CD1c-positive myeloid dendritic cell (primary cell): ENCODE results near the gene NLRP4.

Source experiments
- DNase-seq: peaks from one replicate; pipeline ENCODE4 v3.0.0-alpha.2; 2016; ENCODE audit errors: extremely low spot score

Gene NLRP4, protein sequence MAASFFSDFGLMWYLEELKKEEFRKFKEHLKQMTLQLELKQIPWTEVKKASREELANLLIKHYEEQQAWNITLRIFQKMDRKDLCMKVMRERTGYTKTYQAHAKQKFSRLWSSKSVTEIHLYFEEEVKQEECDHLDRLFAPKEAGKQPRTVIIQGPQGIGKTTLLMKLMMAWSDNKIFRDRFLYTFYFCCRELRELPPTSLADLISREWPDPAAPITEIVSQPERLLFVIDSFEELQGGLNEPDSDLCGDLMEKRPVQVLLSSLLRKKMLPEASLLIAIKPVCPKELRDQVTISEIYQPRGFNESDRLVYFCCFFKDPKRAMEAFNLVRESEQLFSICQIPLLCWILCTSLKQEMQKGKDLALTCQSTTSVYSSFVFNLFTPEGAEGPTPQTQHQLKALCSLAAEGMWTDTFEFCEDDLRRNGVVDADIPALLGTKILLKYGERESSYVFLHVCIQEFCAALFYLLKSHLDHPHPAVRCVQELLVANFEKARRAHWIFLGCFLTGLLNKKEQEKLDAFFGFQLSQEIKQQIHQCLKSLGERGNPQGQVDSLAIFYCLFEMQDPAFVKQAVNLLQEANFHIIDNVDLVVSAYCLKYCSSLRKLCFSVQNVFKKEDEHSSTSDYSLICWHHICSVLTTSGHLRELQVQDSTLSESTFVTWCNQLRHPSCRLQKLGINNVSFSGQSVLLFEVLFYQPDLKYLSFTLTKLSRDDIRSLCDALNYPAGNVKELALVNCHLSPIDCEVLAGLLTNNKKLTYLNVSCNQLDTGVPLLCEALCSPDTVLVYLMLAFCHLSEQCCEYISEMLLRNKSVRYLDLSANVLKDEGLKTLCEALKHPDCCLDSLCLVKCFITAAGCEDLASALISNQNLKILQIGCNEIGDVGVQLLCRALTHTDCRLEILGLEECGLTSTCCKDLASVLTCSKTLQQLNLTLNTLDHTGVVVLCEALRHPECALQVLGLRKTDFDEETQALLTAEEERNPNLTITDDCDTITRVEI

DNA sequence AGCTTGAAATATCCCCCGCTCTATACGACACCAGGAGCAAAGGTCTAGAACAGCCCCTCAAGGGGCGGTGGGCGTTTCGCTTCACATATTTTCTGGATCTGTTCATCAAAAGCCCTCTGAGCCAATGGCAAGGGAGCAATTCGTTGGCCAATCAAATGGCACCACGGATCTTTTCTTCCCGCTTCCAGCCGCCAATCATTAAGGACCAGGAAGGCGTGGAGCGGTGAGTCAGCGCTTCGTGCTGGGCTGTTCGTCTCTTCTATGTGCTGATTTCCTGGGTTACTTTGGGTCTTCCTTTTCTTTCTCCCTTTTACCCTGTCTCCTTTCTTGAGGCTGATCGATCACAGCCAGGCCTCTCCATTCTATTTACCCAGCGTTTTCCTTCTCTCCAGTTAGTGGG is at the start of gene NLRP4:
NLRP4 (plus strand) TSS at position 201 of the 400 bp plus-strand sequence. CDS start 15,541 bp downstream, outside the sequence.
- DNase-seq = no peak

DNA sequence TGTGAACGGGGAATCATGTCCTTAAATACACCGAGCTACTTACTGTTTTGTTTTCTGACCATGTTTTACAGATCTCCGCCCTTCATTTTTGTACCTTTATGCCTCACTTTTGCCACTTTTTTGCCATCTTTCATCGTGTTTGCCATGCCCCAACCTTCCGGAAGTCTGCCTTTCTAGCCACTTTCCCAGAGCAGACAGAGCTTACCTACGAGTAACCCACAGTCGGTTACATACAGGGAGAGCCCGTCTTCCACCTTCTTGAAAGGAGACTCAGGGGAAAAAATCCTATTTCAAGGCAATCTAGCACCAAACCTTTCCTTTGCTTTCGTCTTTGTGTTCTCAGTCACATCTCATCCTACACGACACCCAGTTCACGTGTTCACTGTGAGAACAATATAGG is 41.3 kb upstream of the NLRP4 start:
- DNase-seq = no peak

DNA sequence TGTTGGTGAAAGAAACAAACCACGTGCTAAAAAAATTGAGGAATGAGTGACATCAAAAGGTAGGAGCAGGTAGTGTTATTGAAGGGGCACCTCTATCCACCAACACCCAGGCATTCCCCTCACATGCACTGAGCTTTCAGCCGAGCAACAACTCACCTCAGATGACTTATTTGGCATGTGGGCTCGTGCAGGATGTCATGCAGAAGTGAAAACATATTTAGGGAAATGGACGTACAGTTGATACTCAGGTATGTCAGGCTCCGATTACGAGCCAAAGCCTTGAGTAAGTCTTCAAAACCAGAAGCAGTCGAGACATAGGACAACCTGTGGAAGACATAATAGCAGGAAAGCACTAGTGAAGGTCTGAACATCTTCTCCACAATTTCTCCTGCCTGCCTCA is 34.9 kb upstream of the NLRP4 start:
- no peak for DNase-seq

DNA sequence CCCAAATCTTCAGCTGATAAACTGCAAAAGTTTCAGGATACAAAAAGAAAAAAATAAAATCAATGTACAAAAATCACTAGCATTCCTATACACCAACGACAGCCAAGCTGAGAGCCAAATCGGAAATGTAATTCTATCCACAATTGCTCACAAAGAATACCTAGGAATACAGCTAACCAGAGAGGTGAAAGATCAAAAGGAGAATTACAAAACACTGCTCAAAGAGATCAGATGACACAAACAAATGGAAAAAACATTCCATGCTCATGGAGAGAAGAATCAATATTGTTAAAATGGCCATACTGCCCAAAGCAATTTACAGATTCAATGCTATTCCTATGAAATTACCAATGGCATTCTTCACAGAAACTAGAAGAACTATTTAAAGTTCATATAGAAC is 34.1 kb upstream of the NLRP4 start:
- no peak for DNase-seq

DNA sequence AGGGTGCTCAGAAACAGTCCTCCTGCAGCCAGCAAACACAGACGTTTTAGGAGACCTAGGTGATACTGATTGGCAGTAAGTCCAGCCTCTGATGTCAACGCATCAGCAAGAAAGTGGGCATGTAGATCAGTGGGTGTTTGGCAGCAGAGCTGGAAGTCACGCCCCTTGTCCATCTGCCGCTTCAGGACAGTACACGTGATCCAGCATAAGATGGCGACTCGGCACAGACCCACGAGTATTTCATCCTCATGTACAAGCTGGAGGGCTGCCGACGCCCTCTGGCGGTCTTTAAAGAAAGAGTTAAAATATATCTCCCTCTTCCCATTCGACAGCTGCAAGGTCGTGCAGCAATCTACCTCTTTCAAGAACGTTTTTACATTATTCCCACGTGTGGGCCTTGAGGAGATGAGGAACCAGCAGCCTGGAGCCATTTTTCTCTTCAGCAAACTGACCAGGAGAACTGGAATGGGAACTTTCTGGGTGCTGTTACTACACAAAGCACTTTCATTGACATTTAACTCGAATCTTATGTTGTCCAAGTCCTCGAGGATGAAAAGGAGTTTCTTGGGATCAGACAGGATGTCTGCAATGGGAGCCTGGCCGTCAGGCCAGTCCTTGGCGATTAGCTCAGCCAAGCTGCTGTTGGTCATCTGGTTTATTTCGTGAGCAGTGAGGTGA is 26.8 kb upstream of the NLRP4 start:
- peak; percentile 64 for DNase-seq

DNA sequence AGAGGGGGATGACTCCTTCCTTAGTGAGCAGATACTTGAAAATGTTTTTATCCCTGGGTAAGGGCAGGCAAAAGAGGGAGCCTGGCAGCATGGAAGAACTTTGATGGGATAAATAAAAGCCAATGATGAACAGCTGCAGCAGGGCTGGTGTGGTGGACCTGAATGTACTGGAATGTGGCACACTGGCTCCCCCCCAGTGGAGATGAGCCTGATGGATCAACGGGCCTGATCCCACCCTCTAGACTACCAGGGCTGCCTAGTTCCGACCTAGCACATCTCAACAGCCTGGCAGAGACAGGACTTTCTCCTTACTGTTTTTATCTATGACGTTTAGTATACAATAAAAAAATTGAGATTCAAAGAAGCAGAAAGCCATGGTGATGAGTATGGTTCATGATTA is 25.0 kb upstream of the NLRP4 start:
- no peak for DNase-seq

DNA sequence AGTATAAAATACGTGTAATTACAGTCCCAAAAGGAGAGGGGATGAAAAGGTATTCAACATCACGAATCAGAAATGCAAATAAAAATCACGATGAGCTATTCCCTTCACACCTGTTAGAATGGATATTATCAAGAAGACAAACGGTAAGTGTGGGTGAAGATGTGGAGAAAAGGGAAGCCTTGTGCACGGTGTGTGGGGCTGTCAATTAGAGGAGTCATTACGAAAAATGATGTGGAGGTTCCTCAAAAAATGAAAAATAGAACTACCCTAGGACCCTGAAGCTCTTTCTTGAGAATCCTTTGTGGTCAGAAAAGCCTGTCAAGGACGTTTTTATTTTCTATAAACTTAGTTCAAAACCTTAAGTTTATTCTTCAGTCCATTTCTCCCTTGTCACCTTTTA is 23.9 kb upstream of the NLRP4 start:
- no peak for DNase-seq

DNA sequence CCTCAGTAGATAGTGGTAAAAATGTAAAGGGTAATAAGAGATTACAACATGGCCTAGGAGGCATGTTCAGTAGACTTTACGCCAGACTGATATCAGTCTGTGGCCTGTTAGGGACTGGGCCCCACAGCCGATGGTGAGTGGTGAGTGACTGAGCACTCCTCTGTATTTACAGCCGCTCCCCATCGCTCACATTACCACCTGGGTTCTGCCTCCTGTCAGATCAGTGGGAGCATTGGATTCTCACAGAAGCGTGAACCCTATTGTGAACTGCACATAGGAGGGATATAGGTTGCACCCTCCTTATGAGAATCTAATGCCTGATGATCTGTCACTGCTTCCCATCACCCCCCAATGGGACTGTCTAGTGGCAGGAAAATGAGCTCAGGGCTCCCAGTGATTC is 22.4 kb upstream of the NLRP4 start:
- no peak for DNase-seq

DNA sequence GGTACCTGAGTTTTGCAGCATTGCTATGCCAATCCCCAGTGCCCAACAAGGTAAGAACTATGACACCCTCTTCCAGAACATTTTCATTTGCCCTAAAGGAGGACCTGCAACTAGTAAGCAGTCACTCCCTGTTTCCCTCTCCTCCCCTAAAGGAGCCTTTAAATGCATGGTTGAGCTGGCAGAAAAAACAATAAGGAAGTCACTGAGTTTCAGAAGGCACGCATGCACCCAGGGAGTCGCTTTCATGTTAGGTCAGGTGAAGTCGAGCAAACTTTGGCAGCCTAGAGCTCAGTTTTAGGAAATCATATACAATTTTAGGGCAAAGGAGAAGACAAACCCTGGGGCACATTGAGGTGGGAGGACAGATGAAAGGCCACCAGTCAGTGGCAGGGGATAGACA is 16.3 kb upstream of the NLRP4 start:
- no peak for DNase-seq

DNA sequence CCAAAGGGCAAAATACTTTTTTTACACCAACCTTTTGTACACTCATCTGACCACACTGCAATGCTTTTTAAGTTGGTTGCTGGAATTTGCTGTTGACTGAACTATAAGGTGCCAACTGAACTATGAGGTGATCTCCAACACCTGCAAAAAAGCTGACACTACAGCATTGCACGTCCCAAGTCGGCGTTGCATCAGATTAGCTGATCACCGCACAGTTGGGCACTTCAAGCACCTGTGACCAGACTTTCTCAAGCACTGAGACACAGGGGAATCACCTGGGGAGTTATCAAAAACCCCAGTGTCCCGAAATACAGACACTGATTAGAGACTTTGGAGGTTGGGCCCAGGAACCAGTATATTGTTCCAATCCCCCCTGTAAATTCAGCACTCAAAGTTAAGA is 5.7 kb upstream of the NLRP4 start:
- no peak for DNase-seq

DNA sequence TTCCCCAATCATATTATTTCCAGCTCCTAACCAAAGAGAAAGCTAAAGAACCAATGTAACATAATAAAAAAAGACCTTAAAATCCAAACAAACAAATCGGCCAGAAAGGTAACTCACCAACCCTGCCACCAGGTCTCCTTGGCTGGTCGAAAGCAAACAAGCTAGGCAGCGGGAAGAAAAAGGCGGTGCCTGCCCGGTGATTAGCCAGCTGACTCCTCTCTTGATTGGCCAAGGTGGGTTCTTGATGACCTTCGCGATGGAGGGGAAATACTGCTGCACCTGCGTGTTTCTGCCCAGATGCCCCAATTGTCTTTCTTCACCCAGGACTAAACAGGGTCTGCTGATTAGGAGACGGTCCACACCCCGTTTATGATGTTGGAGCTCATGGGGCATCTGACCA is 4.5 kb upstream of the NLRP4 start, which contains the start of gene NLRP11:
NLRP11 (minus strand) TSS at position 154 of the 400 bp plus-strand sequence. CDS start 13,825 bp downstream, outside the sequence.
- DNase-seq = no peak

DNA sequence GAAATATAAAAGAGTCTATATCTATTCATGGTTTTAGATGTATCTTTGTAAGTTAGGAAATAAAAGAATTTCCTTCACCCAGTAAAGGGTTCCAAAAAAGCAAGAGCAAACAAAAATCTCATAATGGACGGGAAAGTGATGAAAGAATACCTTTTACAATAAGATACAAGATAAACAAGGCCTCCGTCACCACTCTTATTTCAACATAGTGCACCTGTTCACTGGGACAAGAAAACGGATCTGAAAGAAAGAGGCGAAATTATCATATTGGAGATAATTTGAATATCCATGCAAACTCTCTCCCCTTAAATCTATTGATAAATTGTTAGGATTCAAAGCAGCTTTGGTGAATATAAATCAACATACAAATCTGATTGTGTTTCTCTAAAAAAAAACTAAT is 3.7 kb upstream of the NLRP4 start:
- DNase-seq = no peak

DNA sequence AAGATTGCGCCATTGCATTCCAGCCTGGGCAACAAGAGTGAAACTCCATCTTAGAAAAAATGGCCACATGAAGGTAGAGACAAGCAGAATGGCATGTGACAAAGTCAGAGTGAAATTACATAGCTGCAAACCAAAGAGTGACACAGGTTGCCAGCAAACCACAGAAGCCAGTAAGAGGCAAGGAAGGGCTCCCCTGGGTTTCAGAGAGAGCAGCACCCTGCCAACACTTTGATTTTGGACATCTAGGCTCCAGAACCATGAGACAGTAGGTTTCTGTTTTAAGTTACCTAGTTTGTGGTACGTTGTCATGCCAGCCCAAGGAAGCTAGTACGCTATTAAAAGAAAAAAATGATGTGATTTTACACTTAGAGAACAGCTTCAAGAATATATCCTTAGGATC is 1.9 kb downstream of the NLRP4 start:
- no peak for DNase-seq

DNA sequence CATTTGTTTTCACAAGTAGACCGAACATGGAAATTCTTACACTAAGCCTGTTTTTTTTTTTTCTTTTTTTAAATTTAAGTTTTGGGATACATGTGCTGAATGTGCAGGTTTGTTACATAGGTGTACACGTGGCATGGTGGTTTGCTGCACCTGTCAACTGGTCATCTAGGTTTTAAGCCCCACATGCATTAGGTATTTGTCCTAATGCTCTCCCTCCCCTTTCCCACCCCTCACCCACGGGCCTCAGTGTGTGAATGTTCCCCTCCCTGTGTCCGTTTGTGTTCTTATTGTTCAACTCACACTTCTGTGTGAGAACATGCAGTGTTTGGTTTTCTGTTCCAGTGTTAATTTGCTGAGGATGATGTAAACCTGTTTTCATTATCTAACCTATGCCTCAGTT is 2.6 kb downstream of the NLRP4 start:
- no peak for DNase-seq

DNA sequence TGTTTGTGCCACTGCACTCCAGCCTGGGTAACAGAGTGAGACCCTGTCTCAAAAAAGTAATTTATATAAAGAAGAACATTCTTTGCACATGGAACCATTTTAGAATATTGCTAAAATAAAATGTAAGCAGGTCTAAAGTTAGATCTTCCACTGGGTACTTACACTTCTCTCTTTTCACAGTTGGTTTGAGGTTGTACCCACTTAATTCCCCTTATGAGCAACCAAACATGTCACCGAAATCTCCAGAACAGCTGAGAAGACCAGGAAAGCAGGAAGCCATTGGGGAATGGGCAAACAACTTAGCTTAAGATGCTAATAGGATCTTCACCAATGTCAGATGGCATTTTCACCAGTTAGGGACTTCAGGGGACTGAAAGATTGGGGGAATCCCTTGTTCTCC is 18.8 kb downstream of the NLRP4 start:
- DNase-seq = no peak

DNA sequence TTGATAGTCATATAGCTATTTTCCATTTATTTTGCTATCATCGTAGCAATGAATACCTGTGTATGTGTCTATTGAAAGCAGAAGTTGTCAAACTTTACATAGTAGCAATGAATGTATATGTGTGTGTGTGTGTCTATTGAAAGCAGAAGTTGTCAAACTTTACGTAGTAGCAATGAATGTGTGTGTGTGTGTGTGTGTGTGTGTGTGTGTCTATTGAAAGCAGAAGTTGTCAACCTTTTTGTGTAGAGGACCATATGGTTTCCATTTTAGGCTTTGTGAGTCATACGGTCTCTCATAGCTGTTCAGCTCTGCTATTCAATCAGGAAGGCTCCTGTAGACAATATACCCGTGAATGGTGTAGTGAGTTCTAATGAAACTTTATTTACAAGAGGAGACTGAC is 20.8 kb downstream of the NLRP4 start:
- DNase-seq = no peak

DNA sequence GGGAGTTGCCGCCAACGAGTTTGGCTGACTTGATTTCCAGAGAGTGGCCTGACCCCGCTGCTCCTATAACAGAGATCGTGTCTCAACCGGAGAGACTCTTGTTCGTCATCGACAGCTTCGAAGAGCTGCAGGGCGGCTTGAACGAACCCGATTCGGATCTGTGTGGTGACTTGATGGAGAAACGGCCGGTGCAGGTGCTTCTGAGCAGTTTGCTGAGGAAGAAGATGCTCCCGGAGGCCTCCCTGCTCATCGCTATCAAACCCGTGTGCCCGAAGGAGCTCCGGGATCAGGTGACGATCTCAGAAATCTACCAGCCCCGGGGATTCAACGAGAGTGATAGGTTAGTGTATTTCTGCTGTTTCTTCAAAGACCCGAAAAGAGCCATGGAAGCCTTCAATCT is 21.6 kb downstream of the NLRP4 start:
- no peak for DNase-seq

DNA sequence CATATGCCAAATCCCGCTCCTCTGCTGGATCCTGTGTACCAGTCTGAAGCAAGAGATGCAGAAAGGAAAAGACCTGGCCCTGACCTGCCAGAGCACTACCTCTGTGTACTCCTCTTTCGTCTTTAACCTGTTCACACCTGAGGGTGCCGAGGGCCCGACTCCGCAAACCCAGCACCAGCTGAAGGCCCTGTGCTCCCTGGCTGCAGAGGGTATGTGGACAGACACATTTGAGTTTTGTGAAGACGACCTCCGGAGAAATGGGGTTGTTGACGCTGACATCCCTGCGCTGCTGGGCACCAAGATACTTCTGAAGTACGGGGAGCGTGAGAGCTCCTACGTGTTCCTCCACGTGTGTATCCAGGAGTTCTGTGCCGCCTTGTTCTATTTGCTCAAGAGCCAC is 22.1 kb downstream of the NLRP4 start:
- no peak for DNase-seq

DNA sequence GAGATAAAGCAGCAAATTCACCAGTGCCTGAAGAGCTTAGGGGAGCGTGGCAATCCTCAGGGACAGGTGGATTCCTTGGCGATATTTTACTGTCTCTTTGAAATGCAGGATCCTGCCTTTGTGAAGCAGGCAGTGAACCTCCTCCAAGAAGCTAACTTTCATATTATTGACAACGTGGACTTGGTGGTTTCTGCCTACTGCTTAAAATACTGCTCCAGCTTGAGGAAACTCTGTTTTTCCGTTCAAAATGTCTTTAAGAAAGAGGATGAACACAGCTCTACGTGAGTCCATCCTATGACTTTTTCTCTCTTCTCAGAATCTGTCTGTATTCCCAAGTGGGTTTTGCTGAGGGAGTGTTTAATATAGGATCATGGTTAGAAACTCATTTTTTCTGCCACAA is 22.6 kb downstream of the NLRP4 start:
- no peak for DNase-seq

DNA sequence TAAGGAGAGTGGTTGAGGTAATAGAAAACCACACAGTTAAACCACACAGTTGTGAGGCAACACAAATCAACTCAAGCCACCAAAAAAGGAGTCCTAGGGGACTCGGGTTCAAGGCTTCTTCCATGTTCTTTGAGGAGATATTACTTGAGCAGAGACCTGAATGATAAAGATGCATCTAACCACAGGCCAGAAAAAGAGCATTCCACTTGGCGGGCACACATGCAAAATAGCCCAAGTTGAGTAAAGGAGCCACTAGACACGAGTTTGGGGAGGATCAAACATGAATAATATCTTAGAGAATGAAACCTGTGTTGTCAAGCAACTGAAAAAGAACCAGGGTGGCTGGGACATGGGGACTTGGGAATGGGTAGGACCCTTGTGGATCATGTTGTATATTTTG is 30.2 kb downstream of the NLRP4 start:
- no peak for DNase-seq

DNA sequence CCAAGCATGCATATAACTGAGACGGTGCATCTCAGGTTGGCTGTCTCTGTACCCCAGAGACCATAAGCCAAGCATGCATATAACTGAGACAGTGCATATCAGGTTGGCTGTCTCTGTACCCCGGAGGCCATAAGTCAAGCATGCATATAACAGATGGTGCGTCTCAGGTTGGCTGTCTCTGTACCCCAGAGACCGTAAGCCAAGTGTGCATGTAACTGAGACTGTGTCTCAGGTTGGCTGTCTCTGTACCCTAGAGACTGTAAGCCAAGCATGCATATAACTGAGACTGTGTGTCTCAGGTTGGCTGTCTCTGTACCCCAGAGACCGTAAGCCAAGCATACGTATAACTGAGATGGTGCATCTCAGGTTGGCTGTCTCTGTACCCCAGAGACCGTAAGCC is 30.8 kb downstream of the NLRP4 start:
- no peak for DNase-seq

DNA sequence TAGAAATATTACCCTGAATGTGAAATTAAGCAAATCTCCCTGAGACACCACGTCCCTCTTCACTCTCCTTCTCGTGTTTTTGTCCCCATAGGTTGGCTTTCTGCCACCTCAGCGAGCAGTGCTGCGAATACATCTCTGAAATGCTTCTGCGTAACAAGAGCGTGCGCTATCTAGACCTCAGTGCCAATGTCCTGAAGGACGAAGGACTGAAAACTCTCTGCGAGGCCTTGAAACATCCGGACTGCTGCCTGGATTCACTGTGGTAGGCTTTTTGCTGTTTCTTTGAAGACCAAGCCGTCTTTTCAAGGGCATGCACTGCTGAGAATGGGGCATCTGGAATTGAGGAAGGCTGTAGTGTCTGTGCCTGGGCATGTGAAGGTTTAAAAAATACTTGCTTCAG is 34.4 kb downstream of the NLRP4 start:
- DNase-seq = no peak
